ENCODE results near the gene SEC16B. TPM values are rescaled to one million over a fixed set of nuclear protein-coding genes. Genes with fewer than 3 reads are reported as not detected.

Gene SEC16B
- total RNA-seq, 1 experiment from 2014 or later: 0.07 TPM

- ATAC-seq (peak; percentile 78), DNase-seq (peak; percentile 66)
- H3K9me2 ChIP-seq (replicated peaks; ENCODE audit: low read length): no peaks in the 10 kb centered on the region
- no peaks in the 10 kb centered on the region for H3K27me3 ChIP-seq (ENCODE audit: low read length)
- no peak overlapping the region for H3K4me3 ChIP-seq (ENCODE audit: low read length)
- no peaks in the 10 kb centered on the region for H3F3A ChIP-seq (ENCODE audit: low read length, unreplicated experiment)
- H4K20me1 ChIP-seq (ENCODE audit: low read length): no peaks in the 10 kb centered on the region
- ChIA-PET CTCF (interaction anchor here (0.6 kb wide), 1 partner anchor 12 kb away, joined by 7 read pairs; no protein-coding TSS in a partner anchor), POLR2A (ENCODE audit: unreplicated experiment) (no interaction called here)
- no peak overlapping the region for H3K9ac ChIP-seq (ENCODE audit: low read length)
- no peak overlapping the region; the same call in 1 of the 2 replicates for H2AFZ ChIP-seq (ENCODE audit: low read length)
- H3K9me3 ChIP-seq (ENCODE audit: low read length): no peaks in the 10 kb centered on the region
- no TSS peak for BruUV-seq (replicated peaks)
- no peaks in the 10 kb centered on the region for H3K79me2 ChIP-seq (ENCODE audit: low read length)
- no peaks in the 10 kb centered on the region for H3K36me3 ChIP-seq (ENCODE audit: low read depth, low read length)
- H3K4me1 ChIP-seq (ENCODE audit: insufficient read depth, low read length): no peaks in the 10 kb centered on the region
- TF ChIP-seq CTCF (conservative IDR thresholded peaks at IDR 0.05; ENCODE audit: low read depth, low read length) (peak; percentile 83), EZH2phosphoT487 (IDR thresholded peaks at IDR 0.05; ENCODE audit: borderline replicate concordance, low read length) (no peak), EZH2 (IDR thresholded peaks at IDR 0.05; ENCODE audit: low read length, unreplicated experiment) (no peak)
- intact Hi-C loops (cut with micrococcal nuclease): loop anchor here (1.0 to 10.0 kb wide), 5 partner anchors 164 to 1049 kb away; no protein-coding TSS in a partner anchor
- H3K4me2 ChIP-seq (ENCODE audit: low read length): no peak overlapping the region
- no peak overlapping the region for H3K27ac ChIP-seq (ENCODE audit: low read length)
Observed at GRCh38 chr1:177945943-177946650, 23.8 kb downstream of the SEC16B start.

- Histone ChIP-seq H3K9ac (ENCODE audit: low read length) (no peak overlapping the region), H4K20me1 (ENCODE audit: low read length) (no peaks in the 10 kb centered on the region), H2AFZ (ENCODE audit: low read length) (no peak overlapping the region), H3F3A (ENCODE audit: low read length, unreplicated experiment) (no peaks in the 10 kb centered on the region), H3K9me3 (ENCODE audit: low read length) (no peaks in the 10 kb centered on the region), H3K4me3 (ENCODE audit: low read length) (no peak overlapping the region), H3K4me1 (ENCODE audit: insufficient read depth, low read length) (no peaks in the 10 kb centered on the region), H3K36me3 (ENCODE audit: low read depth, low read length) (no peaks in the 10 kb centered on the region), H3K9me2 (replicated peaks; ENCODE audit: low read length) (no peaks in the 10 kb centered on the region), H3K27ac (ENCODE audit: low read length) (no peak overlapping the region), H3K27me3 (ENCODE audit: low read length) (no peaks in the 10 kb centered on the region), H3K4me2 (ENCODE audit: low read length) (no peak overlapping the region), H3K79me2 (ENCODE audit: low read length) (no peaks in the 10 kb centered on the region)
- ChIA-PET POLR2A (ENCODE audit: unreplicated experiment) (no interaction called here), CTCF (no interaction called here)
- no TSS peak for BruUV-seq (replicated peaks)
- no peak for TF ChIP-seq EZH2 (IDR thresholded peaks at IDR 0.05; ENCODE audit: low read length, unreplicated experiment)
- intact Hi-C loops (cut with micrococcal nuclease): loop anchor here (10.0 kb wide), 2 partner anchors 589 to 759 kb away; no protein-coding TSS in a partner anchor
- ATAC-seq (no peak), DNase-seq (no peak)
Observed at GRCh38 chr1:177944016-177944949, 25.6 kb downstream of the SEC16B start.

GRCh38 chr1:177941976-177942375 is 27.9 kb downstream of the SEC16B start:
- no peak for TF ChIP-seq EZH2 (IDR thresholded peaks at IDR 0.05; ENCODE audit: low read length, unreplicated experiment)
- no peak for TF ChIP-seq EZH2phosphoT487 (IDR thresholded peaks at IDR 0.05; ENCODE audit: borderline replicate concordance, low read length)
- no peak for TF ChIP-seq CTCF (conservative IDR thresholded peaks at IDR 0.05; ENCODE audit: low read depth, low read length)
- H3K4me1 ChIP-seq (ENCODE audit: insufficient read depth, low read length): no peaks in the 10 kb centered on the region
- ATAC-seq (no peak), DNase-seq (no peak)
- intact Hi-C loops (cut with micrococcal nuclease): loop anchor here (10.0 kb wide), 2 partner anchors 587 to 757 kb away; no protein-coding TSS in a partner anchor
- H3F3A ChIP-seq (ENCODE audit: low read length, unreplicated experiment): no peaks in the 10 kb centered on the region
- no peaks in the 10 kb centered on the region for H3K36me3 ChIP-seq (ENCODE audit: low read depth, low read length)
- no peak overlapping the region for H3K4me2 ChIP-seq (ENCODE audit: low read length)
- H3K9me3 ChIP-seq (ENCODE audit: low read length): no peaks in the 10 kb centered on the region
- H2AFZ ChIP-seq (ENCODE audit: low read length): no peak overlapping the region
- POLR2A ChIA-PET (ENCODE audit: unreplicated experiment): no interaction called here
- H3K79me2 ChIP-seq (ENCODE audit: low read length): no peaks in the 10 kb centered on the region
- no peaks in the 10 kb centered on the region for H3K9me2 ChIP-seq (replicated peaks; ENCODE audit: low read length)
- no peaks in the 10 kb centered on the region for H4K20me1 ChIP-seq (ENCODE audit: low read length)
- CTCF ChIA-PET: no interaction called here
- no peak overlapping the region for H3K4me3 ChIP-seq (ENCODE audit: low read length)
- BruUV-seq (replicated peaks): no TSS peak
- H3K9ac ChIP-seq (ENCODE audit: low read length): no peak overlapping the region
- H3K27ac ChIP-seq (ENCODE audit: low read length): no peak overlapping the region
- no peaks in the 10 kb centered on the region for H3K27me3 ChIP-seq (ENCODE audit: low read length)
